ENCODE results near the gene CREBRF. TPM values are rescaled to one million over a fixed set of nuclear protein-coding genes. Genes with fewer than 3 reads are reported as not detected.
"Not testable (repeated sequence)": the region's sequence is repeated elsewhere in the genome, so short reads cannot be mapped to it uniquely, and the experiment has no call there.

Gene CREBRF
- total and polyA plus RNA-seq, 2 experiments from 2014 or later = 2.0 to 3.5 TPM

DNA sequence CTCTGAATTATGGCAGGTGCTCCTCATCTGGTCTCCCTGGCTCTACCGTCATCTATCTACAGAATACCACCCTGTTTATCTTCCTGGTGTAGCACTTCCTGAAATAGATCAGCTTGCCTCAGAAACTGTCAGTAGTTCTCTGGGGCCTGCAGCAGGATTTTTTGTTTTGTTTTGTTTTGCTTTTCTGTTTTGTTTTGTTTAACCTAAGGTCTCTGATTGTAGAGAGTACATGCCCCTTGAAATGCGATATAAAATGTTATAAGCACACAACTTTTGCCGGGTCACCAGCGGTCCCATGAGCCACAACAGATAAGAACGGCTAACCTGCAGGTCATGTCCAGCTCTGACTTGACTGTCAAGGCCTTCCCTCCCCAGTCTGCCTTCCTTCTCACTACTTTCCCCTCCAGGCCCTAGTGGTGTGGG is 26.6 kb upstream of the CREBRF start (continued):
- TF ChIP-seq, protein P1, sequence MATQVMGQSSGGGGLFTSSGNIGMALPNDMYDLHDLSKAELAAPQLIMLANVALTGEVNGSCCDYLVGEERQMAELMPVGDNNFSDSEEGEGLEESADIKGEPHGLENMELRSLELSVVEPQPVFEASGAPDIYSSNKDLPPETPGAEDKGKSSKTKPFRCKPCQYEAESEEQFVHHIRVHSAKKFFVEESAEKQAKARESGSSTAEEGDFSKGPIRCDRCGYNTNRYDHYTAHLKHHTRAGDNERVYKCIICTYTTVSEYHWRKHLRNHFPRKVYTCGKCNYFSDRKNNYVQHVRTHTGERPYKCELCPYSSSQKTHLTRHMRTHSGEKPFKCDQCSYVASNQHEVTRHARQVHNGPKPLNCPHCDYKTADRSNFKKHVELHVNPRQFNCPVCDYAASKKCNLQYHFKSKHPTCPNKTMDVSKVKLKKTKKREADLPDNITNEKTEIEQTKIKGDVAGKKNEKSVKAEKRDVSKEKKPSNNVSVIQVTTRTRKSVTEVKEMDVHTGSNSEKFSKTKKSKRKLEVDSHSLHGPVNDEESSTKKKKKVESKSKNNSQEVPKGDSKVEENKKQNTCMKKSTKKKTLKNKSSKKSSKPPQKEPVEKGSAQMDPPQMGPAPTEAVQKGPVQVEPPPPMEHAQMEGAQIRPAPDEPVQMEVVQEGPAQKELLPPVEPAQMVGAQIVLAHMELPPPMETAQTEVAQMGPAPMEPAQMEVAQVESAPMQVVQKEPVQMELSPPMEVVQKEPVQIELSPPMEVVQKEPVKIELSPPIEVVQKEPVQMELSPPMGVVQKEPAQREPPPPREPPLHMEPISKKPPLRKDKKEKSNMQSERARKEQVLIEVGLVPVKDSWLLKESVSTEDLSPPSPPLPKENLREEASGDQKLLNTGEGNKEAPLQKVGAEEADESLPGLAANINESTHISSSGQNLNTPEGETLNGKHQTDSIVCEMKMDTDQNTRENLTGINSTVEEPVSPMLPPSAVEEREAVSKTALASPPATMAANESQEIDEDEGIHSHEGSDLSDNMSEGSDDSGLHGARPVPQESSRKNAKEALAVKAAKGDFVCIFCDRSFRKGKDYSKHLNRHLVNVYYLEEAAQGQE (IDR thresholded peaks at IDR 0.05; ENCODE audit: unreplicated experiment) = no peak
- TF ChIP-seq POLR2AphosphoS5 (IDR thresholded peaks at IDR 0.05; ENCODE audit: low read depth) (no peak), ZNF114 (CRISPR knock-in tag; IDR thresholded peaks at IDR 0.05) (no peak)
- TF ChIP-seq, protein P2, sequence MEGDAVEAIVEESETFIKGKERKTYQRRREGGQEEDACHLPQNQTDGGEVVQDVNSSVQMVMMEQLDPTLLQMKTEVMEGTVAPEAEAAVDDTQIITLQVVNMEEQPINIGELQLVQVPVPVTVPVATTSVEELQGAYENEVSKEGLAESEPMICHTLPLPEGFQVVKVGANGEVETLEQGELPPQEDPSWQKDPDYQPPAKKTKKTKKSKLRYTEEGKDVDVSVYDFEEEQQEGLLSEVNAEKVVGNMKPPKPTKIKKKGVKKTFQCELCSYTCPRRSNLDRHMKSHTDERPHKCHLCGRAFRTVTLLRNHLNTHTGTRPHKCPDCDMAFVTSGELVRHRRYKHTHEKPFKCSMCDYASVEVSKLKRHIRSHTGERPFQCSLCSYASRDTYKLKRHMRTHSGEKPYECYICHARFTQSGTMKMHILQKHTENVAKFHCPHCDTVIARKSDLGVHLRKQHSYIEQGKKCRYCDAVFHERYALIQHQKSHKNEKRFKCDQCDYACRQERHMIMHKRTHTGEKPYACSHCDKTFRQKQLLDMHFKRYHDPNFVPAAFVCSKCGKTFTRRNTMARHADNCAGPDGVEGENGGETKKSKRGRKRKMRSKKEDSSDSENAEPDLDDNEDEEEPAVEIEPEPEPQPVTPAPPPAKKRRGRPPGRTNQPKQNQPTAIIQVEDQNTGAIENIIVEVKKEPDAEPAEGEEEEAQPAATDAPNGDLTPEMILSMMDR (conservative IDR thresholded peaks at IDR 0.05; ENCODE audit: low read depth in 2 of 2) = no peak

GRCh38 chr5:173032096-173032495 is 24.1 kb upstream of the CREBRF start:
- H3K4me1 Mint-ChIP-seq; H3K27ac ChIP-seq (ENCODE audit: low read depth); H3K36me3 ChIP-seq (ENCODE audit: insufficient read depth); H3K9me3 Mint-ChIP-seq; H3K4me3 Mint-ChIP-seq; H3K9me2 ChIP-seq (ENCODE audit: insufficient read depth); H3K4me3 ChIP-seq; DNase-seq (ENCODE audit: low spot score); H3F3A ChIP-seq (replicated peaks; ENCODE audit: low read depth); H3K27me3 Mint-ChIP-seq (ENCODE audit: insufficient read depth, low read depth, poor library complexity); H3K4me2 ChIP-seq; H3K36me3 Mint-ChIP-seq (ENCODE audit: low read depth); H3K27ac Mint-ChIP-seq; ATAC-seq; H2AFZ ChIP-seq; H3K27me3 ChIP-seq (ENCODE audit: insufficient read depth): not testable (repeated sequence)
- Histone ChIP-seq H4K20me1 (replicated peaks; ENCODE audit: insufficient read depth) (peaks cover 14% of the 10 kb centered on the region; the same call in 1 of the 2 replicates), H3K4me1 (ENCODE audit: insufficient read depth) (peaks cover 13% of the 10 kb centered on the region), H3K79me2 (replicated peaks; ENCODE audit: insufficient read depth) (peaks cover 33% of the 10 kb centered on the region)

GRCh38 chr5:173032730-173033129 is 23.4 kb upstream of the CREBRF start:
- Histone ChIP-seq H3K27ac (ENCODE audit: low read depth) (no peak overlapping the region), H4K20me1 (replicated peaks; ENCODE audit: insufficient read depth) (peaks cover 10% of the 10 kb centered on the region; the same call in 1 of the 2 replicates), H3K79me2 (replicated peaks; ENCODE audit: insufficient read depth) (peaks cover 30% of the 10 kb centered on the region), H3K4me1 (ENCODE audit: insufficient read depth) (peaks cover 13% of the 10 kb centered on the region), H3K4me3 (no peak overlapping the region), H3K27me3 (ENCODE audit: insufficient read depth) (no peaks in the 10 kb centered on the region), H3K36me3 (ENCODE audit: insufficient read depth) (no peaks in the 10 kb centered on the region), H3F3A (replicated peaks; ENCODE audit: low read depth) (no peaks in the 10 kb centered on the region), H2AFZ (no peak overlapping the region), H3K4me2 (no peak overlapping the region), H3K9me2 (ENCODE audit: insufficient read depth) (no peaks in the 10 kb centered on the region)
- Mint-ChIP-seq H3K27me3 (ENCODE audit: insufficient read depth, low read depth, poor library complexity) (no peaks in the 10 kb centered on the region), H3K27ac (no peak overlapping the region), H3K36me3 (ENCODE audit: low read depth) (peaks cover 7% of the 10 kb centered on the region; the same call in 2 of the 3 replicates), H3K4me1 (no peaks in the 10 kb centered on the region), H3K4me3 (no peak overlapping the region), H3K9me3 (no peaks in the 10 kb centered on the region)
- ATAC-seq (no peak), DNase-seq (ENCODE audit: low spot score) (no peak)
- TF ChIP-seq CREB1 (CRISPR knock-in tag; IDR thresholded peaks at IDR 0.05; ENCODE audit: low read depth) (no peak), STAT1 (IDR thresholded peaks at IDR 0.05; ENCODE audit: unreplicated experiment) (no peak), ETS1 (IDR thresholded peaks at IDR 0.05) (no peak), ZNF114 (CRISPR knock-in tag; IDR thresholded peaks at IDR 0.05) (no peak), EZH2 (IDR thresholded peaks at IDR 0.05; ENCODE audit: low read depth, unreplicated experiment) (no peak), ZNF331 (CRISPR knock-in tag; IDR thresholded peaks at IDR 0.05; ENCODE audit: low read depth) (no peak), JUNB (IDR thresholded peaks at IDR 0.05; ENCODE audit: unreplicated experiment) (no peak), POLR2AphosphoS5 (IDR thresholded peaks at IDR 0.05; ENCODE audit: low read depth) (no peak)
- TF ChIP-seq, protein P1 (IDR thresholded peaks at IDR 0.05; ENCODE audit: unreplicated experiment) = no peak
- TF ChIP-seq, protein P2 (conservative IDR thresholded peaks at IDR 0.05; ENCODE audit: low read depth in 2 of 2) = no peak
